OCI-LY1 (cell line): Measurements from ENCODE around the gene HOMER1.

Source experiments
- EZH2 ChIP-seq: fragments of 200-600 bp; sonication (generic), shearing (Covaris generic); IDR thresholded peaks from 2 replicates; pipeline ENCODE4 v1.8.0; 2017; ENCODE audit warnings: borderline replicate concordance, mixed run types, mild to moderate bottlenecking, antibody characterized with exemption, low read length, moderate library complexity, mixed read lengths
- TF ChIP-seq, protein P1 (sequence below): fragments of 200-600 bp; sonication (generic), shearing (Covaris generic); IDR thresholded peaks from 2 replicates; pipeline ENCODE4 v1.5.1; 2017; ENCODE audit warnings: mild to moderate bottlenecking, antibody characterized with exemption, low read length, moderate library complexity, mixed read lengths

DNA sequence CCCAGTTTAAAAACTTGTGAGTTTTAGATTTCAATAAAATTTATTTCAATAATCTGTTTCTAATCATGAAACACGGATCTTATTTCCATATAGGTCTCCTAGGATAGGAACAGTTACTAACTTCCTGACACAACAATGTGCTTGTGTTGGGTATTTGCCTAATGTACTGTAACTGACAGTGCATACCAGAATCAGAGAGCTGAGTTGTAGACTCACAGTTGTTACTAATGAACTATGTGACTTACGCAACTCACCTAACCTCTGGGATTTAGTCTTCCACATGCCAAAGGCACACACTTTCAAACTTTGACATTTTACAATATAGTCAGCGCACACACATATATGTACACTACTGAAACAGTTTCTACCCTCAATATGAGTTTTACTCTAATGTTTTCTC is 77.7 kb downstream of the HOMER1 start:
- TF ChIP-seq, protein P1, sequence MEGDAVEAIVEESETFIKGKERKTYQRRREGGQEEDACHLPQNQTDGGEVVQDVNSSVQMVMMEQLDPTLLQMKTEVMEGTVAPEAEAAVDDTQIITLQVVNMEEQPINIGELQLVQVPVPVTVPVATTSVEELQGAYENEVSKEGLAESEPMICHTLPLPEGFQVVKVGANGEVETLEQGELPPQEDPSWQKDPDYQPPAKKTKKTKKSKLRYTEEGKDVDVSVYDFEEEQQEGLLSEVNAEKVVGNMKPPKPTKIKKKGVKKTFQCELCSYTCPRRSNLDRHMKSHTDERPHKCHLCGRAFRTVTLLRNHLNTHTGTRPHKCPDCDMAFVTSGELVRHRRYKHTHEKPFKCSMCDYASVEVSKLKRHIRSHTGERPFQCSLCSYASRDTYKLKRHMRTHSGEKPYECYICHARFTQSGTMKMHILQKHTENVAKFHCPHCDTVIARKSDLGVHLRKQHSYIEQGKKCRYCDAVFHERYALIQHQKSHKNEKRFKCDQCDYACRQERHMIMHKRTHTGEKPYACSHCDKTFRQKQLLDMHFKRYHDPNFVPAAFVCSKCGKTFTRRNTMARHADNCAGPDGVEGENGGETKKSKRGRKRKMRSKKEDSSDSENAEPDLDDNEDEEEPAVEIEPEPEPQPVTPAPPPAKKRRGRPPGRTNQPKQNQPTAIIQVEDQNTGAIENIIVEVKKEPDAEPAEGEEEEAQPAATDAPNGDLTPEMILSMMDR: no peak
- TF ChIP-seq EZH2: no peak
